Erythroblast (primary cell): Measurements from ENCODE around the gene RPS6KA5.

ENCODE experiments used
- DNase-seq, 2 experiments: peaks; one replicate each; lab custom pipeline; 2025; lab: John Stamatoyannopoulos, UW
- GATA1 ChIP-seq: IDR thresholded peaks from 2 replicates; pipeline ENCODE4 v1.6.1; 2011; ENCODE audit warnings: low read depth, mild to moderate bottlenecking, control low read depth, low read length, moderate library complexity
- POLR2A ChIP-seq: IDR thresholded peaks from 2 replicates; pipeline ENCODE4 v1.6.1; 2011; ENCODE audit warnings: mild to moderate bottlenecking, low read length

Gene RPS6KA5

DNA sequence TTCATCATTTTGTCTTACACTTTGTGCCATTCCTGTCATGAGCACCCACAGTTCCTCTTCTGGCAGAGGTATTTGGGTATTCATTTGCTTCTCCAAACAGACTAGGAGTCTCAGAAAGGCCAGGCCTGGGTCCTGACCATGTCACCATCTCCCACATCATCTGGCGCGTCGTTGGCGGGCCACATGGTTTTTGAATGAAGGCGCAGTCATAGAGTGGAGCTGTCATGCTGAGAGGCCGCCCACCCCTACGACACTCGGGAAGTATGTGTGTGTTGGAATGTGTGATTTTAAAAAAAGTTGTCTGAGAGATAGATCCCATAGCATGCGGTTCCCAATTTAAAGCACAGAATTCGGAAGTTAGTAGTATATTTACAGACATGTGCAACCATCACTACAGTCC is 228.6 kb downstream of the RPS6KA5 start:
- no peak for DNase-seq
- TF ChIP-seq POLR2A (no peak), GATA1 (no peak)

DNA sequence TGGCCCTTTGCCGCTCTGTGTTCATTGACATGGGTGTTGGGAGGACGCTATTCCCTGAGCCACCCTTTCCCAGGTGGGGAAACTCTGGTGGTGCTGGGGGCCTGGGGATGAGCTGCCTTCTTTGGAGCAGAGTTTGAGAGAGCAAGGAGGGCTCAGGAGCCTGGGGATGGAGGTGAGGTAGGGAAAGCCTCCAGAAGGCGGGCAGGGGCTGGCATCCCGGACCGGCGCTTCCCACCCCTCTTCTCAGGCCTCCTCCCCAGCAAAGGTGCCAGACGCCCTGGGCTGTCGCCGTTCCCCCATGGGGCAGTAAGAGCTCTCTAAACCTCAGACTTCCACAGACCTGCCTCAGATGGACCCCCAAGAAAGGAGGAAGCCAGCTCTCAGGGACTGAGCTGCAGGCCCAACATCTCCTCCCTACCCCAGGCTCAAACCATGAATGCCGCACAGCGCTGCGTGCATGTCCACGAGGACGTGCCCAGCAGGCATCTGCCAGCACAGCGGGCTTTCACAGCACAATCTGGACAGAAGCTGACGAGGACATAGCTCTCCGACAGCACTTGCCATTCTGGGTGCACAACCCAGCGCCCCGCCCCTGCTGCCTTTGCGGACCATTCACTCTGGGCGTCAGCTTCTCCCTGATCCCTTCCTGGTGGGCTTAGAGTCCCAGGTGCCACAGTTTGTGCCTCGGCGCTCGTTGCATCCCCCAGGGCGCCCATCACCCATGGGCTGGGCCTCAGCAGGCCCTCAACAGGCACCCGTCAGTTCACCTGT is 229.3 kb downstream of the RPS6KA5 start:
- no peak for TF ChIP-seq POLR2A
- no peak for TF ChIP-seq GATA1
- no peak for DNase-seq

DNA sequence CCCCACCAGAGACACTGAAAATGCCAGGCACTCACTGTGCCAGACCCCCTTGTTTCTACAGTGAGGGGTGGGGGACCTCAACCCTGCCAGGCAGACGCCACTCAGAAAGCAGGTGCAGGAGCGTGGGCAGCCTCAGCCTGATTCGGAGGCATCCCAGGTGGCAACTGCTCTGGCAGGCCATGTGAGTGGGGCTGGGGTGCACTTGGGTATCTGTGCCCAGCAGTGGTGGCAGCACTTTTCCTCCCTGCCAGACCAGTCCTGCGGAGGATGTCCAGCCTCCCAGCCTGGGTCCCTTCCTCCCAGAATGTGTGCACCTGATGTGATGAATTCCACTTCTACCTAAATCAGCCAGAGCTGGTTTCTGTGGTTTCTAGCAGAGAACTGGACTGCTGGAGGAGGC is 230.8 kb downstream of the RPS6KA5 start:
- DNase-seq, result no peak
- TF ChIP-seq GATA1 (no peak), POLR2A (no peak)

DNA sequence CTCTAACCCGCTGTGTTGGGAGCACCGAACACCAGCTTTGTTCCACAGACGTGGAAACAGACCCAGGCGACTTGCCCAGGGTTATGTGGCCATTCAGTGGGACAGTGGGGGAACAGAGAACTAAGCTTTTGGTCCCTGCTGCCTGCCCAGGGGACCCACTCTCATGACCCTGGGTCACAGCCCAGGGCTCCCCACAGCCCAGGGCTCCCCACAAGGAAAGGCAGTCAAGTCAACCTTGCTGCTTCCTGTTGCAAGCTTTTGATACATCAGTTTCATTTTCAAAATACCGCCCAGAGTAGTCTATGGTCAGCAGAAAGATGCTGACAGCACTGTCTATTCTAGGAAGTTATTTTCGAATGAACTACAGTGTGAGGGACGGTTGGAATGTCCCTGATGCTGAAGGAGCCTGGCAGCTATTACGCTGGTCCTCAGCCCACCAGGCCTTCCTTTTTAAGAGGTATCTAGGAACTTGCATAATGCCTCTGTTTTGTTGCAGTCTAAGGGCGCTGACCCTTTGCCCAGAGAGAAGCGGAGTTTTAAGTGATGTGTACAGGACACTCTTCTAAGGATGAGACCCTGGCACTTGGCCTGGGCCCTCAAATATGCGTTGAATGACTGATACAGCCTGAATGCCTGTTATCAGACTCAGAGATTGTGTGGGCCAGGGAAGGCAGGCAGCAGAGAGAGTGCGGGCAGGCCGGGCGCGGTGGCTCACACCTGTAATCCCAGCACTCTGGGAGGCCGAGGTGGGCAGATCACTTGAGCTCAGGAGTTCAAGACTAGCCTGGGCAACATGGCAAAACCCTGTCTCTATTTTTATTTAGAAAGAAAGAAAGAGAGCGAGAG is 231.6 kb downstream of the RPS6KA5 start:
- DNase-seq, result peak in 1 of 2 experiments; percentile 53
- no peak for TF ChIP-seq GATA1
- TF ChIP-seq POLR2A, result no peak

DNA sequence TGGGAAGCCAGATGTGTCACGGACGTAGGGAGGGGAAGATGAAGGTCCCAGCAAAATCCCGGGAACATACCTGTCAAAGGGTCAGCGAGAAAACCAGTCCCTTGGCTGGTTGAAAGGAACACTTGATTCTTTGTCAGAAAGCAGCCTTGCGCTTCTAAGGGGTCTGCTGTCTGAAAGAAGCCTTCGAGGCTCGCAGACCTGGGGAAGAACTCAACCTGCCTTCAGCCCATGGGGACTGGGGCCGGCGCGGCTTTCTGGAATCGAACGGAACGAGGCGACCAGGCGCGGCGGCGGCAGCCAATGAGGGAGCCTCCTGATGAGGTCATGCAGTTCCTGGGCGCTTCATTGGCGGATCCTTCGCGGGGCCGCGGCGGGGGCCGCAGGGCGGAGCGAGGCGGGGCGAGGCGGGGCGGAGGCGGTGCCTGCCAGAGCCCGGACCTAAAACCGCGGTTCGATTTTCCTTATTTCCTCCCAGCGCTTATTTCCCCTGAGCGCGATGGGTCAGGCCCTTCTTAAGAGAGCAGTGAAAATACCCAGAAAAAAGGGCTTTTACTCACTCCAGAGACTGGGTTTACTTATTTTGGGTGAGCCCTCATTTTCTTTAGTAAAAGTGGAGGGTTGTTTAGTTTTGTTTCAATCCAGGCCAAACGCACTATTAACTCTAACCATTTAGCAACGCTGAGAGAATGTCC is 232.4 kb downstream of the RPS6KA5 start:
- peak; percentile 92 to 94 for DNase-seq
- peak; percentile 89 for TF ChIP-seq POLR2A
- no peak for TF ChIP-seq GATA1

DNA sequence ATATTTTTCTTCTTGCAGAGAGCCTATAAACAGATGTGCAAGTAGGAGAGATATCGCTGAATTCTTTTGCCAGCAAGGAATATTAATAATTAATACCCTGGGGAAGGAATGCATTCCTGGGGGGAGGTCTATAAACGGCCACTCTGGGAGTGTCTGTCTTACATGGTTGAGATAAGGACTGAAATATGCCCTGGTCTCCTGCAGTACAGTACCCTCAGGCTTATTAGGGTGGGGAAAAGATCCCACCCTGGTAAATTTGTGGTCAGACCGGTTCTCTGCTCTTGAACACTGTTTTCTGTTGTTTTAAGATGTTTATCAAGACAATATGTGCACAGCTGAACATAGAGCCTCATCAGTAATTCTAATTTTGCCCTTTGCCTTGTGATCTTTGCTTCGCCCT is 236.9 kb downstream of the RPS6KA5 start:
- DNase-seq, result peak; percentile 12 to 14

DNA sequence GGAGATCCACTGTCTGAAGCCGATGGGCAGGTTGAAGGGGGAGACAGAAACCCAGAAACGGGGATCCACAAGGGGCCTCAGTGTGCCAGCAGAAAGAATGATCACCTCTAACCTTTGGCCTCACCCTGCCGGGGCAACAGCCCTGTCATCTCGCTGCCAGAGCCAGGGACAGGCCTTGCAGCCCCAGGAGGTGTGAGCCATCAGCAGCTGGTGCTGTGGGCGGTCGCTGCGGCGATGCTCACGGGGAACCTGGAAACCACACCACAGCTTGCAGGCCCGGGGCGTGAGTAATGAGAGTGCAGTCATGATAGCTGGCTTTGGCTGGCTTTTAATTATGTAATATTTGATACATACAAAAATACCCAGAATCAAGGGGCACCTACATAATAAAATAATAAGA is 239.5 kb downstream of the RPS6KA5 start:
- TF ChIP-seq GATA1 (no peak), POLR2A (no peak)
- DNase-seq, result no peak

DNA sequence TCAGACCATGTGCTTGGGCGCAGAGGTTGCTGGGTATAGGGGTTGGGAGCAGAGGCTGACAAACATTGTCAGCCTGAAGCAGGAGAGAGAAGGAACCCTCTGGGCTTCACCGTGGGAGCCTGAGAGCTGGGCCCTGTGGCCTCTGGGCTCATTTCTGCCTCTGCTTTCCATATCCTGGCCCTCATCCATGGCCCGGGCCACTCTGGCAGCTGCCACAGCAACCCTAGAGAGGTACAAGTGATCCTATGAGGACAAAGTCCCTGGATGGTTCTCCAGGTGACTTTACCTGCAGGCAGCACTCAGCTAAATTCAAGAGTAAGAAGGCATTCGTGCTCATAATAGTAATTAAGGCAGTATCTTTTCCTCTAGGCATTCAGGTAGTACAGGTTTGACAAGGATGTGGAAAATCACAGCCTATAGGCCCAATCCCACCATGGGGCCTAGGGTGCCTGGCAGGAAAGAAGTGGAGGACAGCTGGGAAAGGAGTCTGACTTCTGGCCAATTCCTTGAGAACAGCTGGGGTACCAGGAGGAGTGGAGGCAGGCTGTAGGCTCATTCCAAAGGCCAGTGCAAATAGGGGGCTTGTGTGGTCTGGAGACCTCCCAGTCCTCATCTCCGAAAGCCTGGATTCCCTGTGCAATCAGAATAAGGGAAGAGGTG is 240.6 kb downstream of the RPS6KA5 start:
- DNase-seq, result no peak
- TF ChIP-seq POLR2A, result no peak
- TF ChIP-seq GATA1, result no peak

DNA sequence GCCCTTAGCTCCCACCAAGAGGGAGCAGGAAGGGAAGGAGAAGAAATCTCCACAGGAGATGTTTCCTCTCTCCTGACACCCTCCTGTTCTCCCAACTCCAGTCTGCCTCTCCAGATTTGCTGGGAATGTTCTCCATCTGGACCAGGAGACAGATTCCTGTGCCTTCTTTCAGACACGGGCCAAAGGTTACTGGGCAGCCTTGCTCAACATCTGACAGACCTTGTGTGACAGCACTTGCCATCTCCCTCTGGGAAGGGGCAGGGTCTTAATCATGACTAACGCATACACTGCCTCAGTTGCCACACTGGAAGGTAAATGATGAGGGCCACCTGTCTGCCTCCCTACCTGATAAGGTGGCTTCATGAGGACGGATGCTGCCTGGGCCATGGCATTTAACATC is 241.7 kb downstream of the RPS6KA5 start:
- TF ChIP-seq GATA1 (no peak), POLR2A (no peak)
- DNase-seq, result no peak

DNA sequence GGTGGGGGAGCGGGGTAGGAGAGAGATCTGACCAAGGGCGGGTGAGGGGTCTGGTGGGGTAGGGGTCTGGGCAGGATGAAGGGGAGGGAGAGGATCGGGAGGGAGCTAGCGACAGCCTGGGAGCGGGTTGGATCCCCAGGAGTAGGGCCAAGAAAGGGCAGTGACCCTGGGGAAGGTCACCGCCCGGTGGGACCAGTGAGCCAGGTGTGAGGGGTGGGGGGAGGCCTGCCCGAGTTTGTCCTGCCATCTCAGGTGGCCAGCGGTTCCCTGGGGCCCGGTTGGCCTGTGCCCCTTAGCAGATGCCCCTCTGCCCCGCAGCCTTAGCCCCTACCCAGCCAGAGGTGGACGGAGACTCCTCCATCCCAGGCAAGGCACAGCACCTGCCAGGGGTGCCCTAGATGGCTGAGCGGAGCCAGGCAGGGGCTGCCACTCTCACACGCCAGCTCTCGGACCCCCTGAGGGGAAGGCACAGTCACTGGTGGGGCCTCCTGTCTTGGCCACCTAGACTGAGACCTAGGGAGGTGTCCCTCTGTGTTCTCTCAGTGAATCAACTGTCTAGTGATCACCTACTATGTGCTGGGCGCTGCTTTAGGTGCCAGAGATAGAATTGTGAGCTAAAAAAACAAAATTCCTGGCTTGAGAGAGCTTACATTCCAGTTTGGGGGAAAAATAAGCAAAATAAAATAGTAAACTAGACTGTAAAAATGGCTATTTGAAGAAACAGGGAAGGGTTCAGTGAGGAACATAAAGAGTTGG is 243.6 kb downstream of the RPS6KA5 start:
- no peak for TF ChIP-seq GATA1
- no peak for TF ChIP-seq POLR2A
- DNase-seq, result no peak

DNA sequence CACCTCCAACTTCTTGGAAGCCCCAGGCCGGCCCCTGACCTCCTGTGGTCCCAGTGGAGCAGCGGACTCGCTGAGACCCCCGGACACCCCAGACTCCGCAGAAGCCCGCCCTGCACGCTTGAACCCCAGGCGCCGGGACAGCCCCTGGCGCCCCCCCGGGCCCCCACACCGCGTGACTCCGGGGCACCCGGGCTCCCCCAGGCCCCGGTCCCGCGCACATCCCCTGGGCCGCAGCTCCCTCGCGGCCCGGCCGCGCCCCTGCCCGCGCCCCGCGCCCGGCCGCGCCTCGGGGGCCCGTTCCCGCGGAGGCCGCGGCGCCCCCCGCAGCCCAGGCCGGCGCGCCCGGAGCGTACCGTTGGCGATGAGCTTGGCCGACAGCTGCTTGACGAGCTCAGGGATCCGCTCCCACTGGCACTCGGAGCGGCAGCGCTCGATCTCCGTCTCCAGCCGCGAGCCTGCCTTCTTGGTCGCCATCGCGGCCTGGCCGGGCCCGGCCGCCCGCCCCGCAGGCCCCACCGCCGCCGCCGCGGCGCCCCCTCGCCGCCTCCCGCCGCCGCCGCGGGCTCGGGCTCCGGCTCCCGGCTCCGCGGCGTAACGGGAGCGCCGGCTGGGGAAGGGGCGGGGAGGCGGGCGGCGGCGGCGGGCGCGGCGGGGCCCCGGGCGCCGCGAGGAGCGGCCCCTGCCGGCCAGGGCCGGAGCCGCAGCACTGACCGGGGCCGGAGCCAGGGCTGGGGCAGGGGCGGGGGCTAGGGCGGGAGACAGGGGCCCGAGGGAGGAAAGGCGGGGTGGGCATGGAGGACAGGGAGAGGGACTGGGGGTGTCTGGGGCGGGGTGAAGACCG is 244.4 kb downstream of the RPS6KA5 start, which contains the start of gene TTC7B:
Gene TTC7B, minus strand, starts transcription at position 609 of the 841 bp plus-strand sequence. Its CDS starts 135 bp downstream, at position 474.
- TF ChIP-seq POLR2A, result no peak
- TF ChIP-seq GATA1, result no peak
- DNase-seq, result peak; percentile 47 to 58

DNA sequence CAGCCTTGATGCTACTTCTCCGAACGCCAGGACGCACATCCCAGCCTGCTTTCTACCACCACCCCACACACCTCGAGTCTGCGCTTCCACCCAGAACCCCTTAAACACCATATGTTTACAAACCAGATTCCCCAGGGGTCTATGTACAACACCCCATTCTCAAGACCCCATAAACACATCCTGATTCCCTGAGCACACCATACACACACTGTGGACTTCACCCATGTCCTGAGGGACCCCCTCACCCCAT is 244.9 kb downstream of the RPS6KA5 start:
- no peak for DNase-seq
- no peak for TF ChIP-seq POLR2A
- TF ChIP-seq GATA1, result no peak
